Measurements from ENCODE around the gene MROH8. TPM values are rescaled to one million over a fixed set of nuclear protein-coding genes. Genes with fewer than 3 reads are reported as not detected.

The MROH8 gene
- total and polyA plus RNA-seq, 8 donors, result 1.1 to 6.9 (median 1.5) TPM

DNA sequence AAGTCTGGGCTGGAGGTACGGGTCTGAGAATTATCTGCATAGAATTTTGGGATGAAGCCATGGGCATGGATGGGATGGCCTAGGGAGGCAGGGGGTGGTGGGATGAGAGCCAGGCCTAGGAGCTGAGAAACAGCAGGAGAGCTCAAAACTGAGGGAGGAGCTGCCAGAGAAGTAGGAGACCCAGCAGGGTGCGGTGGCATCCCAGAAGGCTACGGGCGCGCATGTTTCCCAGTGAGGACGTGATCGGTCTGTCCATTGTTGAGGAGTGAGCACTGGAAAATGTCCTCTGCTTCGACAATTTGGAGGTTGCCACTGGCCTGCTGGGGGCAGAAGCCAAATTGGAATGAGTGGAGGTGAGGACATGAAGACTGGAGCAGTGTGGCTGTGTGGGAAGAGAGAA is 14.5 kb upstream of the MROH8 start:
- Histone ChIP-seq H3K4me1 (peaks cover 13 to 19% (median 15%) of the 10 kb centered on the region in 3 donors), H3K27ac (no peak overlapping the region), H3K27me3 (no peaks in the 10 kb centered on the region), H3K36me3 (peaks cover 0 to 7% (median 0%) of the 10 kb centered on the region in 3 donors), H3K9me3 (no peaks in the 10 kb centered on the region), H3K4me3 (no peak overlapping the region)
- FAIRE-seq (no peak), ATAC-seq (no peak), DNase-seq (no peak)
- intact Hi-C loops (cut with DNase I), result loop anchor here in 1 of 3 donors (5.0 kb wide), 1 partner anchor 338 kb away; no protein-coding TSS in a partner anchor
- TF ChIP-seq CTCF (IDR thresholded peaks at IDR 0.05), result no peak
- WGBS, 2 donors, result 90 to 92% methylated on average over 8 of the region's 8 CpGs

- peaks cover 13 to 22% (median 15%) of the 10 kb centered on the region in 3 donors for H3K4me1 ChIP-seq
- H3K4me3 ChIP-seq, result no peak overlapping the region
- H3K9me3 ChIP-seq, result no peaks in the 10 kb centered on the region
- no peak for TF ChIP-seq CTCF (IDR thresholded peaks at IDR 0.05)
- FAIRE-seq, result no peak
- no peaks in the 10 kb centered on the region for H3K27me3 ChIP-seq
- no peak for DNase-seq
- intact Hi-C loops (cut with DNase I), result loop anchor here in 1 of 3 donors (5.0 kb wide), 1 partner anchor 339 kb away; no protein-coding TSS in a partner anchor
- no peak overlapping the region for H3K27ac ChIP-seq
- peaks cover 0 to 2% (median 0%) of the 10 kb centered on the region in 3 donors for H3K36me3 ChIP-seq
- WGBS, 2 donors, result 77 to 80% methylated on average over 3 of the region's 3 CpGs
- no peak for ATAC-seq
Measured at GRCh38 chr20:37193226-37193625, 13.9 kb upstream of the MROH8 start.

DNA sequence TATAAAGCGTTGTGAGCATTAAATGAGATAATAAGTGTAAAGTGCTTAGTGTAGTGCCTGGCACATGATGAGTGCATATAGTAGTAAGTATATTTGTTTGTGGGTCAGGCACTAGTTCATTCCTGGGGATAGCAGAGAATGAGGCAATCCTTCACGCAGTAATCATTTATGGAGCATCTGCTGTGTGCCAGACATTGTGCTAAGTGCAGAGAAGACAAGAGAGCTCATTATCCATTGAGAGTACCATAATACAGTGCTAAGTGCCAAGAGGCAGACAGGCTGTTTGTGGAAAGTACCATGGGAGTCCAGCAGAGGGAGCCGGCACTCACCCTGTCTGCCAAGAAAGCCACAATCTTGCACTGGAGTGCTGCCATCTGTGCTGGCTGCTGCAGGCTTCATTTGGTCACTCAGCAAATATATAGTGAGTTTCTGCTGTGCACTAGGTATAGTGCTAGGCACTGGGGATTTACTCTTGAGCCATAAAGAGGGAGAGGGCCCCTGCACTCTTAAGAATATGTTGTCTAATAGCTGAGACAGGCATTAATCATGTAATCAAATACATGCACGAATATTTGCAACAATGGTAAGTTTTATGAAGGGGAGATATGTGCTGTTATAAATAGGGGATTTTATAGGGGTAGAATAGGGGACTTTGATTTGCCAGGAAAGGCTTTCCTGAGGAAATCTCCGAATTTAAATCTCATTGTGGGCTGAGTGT is 12.9 kb upstream of the MROH8 start:
- Histone ChIP-seq H3K4me1 (peaks cover 13 to 22% (median 15%) of the 10 kb centered on the region in 3 donors), H3K9me3 (no peaks in the 10 kb centered on the region), H3K4me3 (no peak overlapping the region), H3K36me3 (no peaks in the 10 kb centered on the region), H3K27ac (no peak overlapping the region), H3K27me3 (no peaks in the 10 kb centered on the region)
- TF ChIP-seq CTCF (IDR thresholded peaks at IDR 0.05), result peak; percentile 85 to 95 (median 88)
- ATAC-seq (peak; percentile 88 to 96 (median 94)), FAIRE-seq (no peak), DNase-seq (peak; percentile 85 to 95 (median 90))
- intact Hi-C loops (cut with DNase I), result loop anchor here in 1 of 3 donors (5.0 kb wide), 1 partner anchor 340 kb away; no protein-coding TSS in a partner anchor
- WGBS, 2 donors, result 15 to 17% methylated on average over 5 of the region's 5 CpGs

- no peak for TF ChIP-seq CTCF (IDR thresholded peaks at IDR 0.05)
- H3K36me3 ChIP-seq, result peaks cover 0 to 11% (median 0%) of the 10 kb centered on the region in 3 donors
- no peak overlapping the region for H3K4me3 ChIP-seq
- H3K9me3 ChIP-seq, result no peaks in the 10 kb centered on the region
- peaks cover 13 to 28% (median 15%) of the 10 kb centered on the region in 3 donors for H3K4me1 ChIP-seq
- no peaks in the 10 kb centered on the region for H3K27me3 ChIP-seq
- no peak overlapping the region for H3K27ac ChIP-seq
- intact Hi-C loops (cut with DNase I), result loop anchor here in 1 of 3 donors (5.0 kb wide), 1 partner anchor 342 kb away; no protein-coding TSS in a partner anchor
- no peak for FAIRE-seq
- peak in 1 of 4 donors; percentile 33 for ATAC-seq
- WGBS, 2 donors, result 47 to 49% methylated on average over 9 of the region's 9 CpGs
- DNase-seq, result no peak
Measured at GRCh38 chr20:37190354-37191112, 11.2 kb upstream of the MROH8 start.

All from pancreas (tissue), 10 donors.